Adrenal gland (tissue), 5 donors: ENCODE data around the gene ITGA6.

Experiments
- POLR2A ChIP-seq, 2 donors: fragments of 450-650 bp; IDR thresholded peaks; one replicate each; pipeline ENCODE4 v1.6.1; 2017; ENCODE audit warnings: antibody characterized with exemption in 2 of 2, mild to moderate bottlenecking in 2 of 2, moderate library complexity in 1 of 2
- TF ChIP-seq, protein P1 (sequence below), 6 experiments: fragments of 450-650 bp in 4 of 6; fragments of 200-600 bp in 2 of 6; sonication (generic) in 1 of 6; IDR thresholded peaks; 1 replicate in 5 of 6; 2 replicates in 1 of 6; pipeline versions ENCODE4 v1.5.1 to v1.8.0; 2016 to 2021; ENCODE audit warnings: antibody characterized with exemption in 6 of 6, mild to moderate bottlenecking in 2 of 6, moderate library complexity in 1 of 6
- donor health status: DM: no; HTN: no; CAD: no.

DNA sequence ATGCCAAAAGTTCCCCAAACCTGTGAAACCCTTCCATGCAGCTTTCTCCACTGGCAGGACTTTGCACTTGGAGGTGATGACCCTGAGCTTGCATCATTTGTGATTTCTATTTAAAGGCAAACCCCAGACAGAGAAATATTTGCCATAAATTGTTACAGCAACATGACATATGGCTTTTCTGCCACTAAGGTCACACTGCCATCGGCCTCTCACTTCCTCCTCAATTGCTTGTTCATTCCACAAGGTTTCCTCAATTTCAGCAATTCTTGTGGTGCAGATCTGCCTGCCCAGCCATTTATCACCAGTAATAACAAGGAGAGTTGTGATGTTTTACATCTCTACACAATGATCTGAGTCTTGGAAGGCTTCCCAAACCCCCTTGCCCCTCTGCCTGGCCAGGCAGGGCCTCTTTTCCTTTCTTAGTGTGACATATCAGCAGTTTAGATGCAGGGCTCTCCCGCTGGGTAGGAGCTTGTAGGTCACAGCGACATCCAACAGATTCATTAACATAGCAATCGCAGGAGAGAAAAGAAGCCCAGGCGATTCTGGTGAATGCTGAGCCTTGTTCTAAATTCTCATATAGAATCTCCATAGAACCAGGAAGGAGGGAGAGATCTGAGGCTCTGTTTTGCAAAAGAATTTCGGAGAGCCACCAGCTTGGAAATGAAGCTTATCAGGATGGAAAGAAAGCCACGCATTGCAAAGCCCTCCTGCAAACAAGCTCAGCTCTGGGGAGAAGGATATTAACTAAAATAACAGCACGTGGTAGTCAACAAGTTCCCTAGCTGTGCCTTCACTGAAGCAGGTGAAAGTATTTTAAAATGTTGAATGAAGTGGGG, 46.7 kb upstream of the ITGA6 start:
- TF ChIP-seq POLR2A (IDR thresholded peaks at IDR 0.05), result no peak
- TF ChIP-seq, protein P1, sequence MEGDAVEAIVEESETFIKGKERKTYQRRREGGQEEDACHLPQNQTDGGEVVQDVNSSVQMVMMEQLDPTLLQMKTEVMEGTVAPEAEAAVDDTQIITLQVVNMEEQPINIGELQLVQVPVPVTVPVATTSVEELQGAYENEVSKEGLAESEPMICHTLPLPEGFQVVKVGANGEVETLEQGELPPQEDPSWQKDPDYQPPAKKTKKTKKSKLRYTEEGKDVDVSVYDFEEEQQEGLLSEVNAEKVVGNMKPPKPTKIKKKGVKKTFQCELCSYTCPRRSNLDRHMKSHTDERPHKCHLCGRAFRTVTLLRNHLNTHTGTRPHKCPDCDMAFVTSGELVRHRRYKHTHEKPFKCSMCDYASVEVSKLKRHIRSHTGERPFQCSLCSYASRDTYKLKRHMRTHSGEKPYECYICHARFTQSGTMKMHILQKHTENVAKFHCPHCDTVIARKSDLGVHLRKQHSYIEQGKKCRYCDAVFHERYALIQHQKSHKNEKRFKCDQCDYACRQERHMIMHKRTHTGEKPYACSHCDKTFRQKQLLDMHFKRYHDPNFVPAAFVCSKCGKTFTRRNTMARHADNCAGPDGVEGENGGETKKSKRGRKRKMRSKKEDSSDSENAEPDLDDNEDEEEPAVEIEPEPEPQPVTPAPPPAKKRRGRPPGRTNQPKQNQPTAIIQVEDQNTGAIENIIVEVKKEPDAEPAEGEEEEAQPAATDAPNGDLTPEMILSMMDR (IDR thresholded peaks at IDR 0.05), result no peak
